GM13977 (cell line): ENCODE measurements around the gene LRRC10B.

ENCODE experiments used
- DNase-seq: peaks from one replicate; pipeline ENCODE4 v3.0.0; 2012; ENCODE audit warnings: low spot score
- CTCF ChIP-seq: IDR thresholded peaks from 2 replicates; pipeline ENCODE4 v1.5.1; 2012; ENCODE audit warnings: mild to moderate bottlenecking, control low read depth; ENCODE audit not compliant: insufficient read depth; ENCODE audit errors: extremely low read depth, missing control alignments
- in situ Hi-C: fragments of 300-500 bp; cut with MboI; formaldehyde crosslinking; loops from one replicate; pipeline ENCODE4 v1.12.0; 2022; ENCODE audit warnings: low sequenced_read_pairs, low pct_unique_long_range_greater_than_20kb, mixed read lengths, inconsistent platforms; ENCODE audit not compliant: unreplicated experiment

LRRC10B gene

GRCh38 chr11:61494381-61494961 lies 14.1 kb upstream of the LRRC10B start:
- no peak for TF ChIP-seq CTCF
- in situ Hi-C loops, result no loop called here
- DNase-seq, result no peak

- no peak for DNase-seq
- in situ Hi-C loops, result no loop called here
- no peak for TF ChIP-seq CTCF
These were observed 12.5 kb upstream of the LRRC10B start for GRCh38 chr11:61495801-61496601.

GRCh38 chr11:61496602-61497400 lies 11.7 kb upstream of the LRRC10B start:
- in situ Hi-C loops, result no loop called here
- TF ChIP-seq CTCF, result no peak
- no peak for DNase-seq

GRCh38 chr11:61497473-61497872 lies 11.1 kb upstream of the LRRC10B start:
- in situ Hi-C loops, result no loop called here
- DNase-seq, result no peak
- no peak for TF ChIP-seq CTCF

- in situ Hi-C loops, result no loop called here
- TF ChIP-seq CTCF, result no peak
- no peak for DNase-seq
These were observed 10.7 kb upstream of the LRRC10B start for GRCh38 chr11:61497876-61498275.

- no peak for TF ChIP-seq CTCF
- DNase-seq, result no peak
- in situ Hi-C loops, result no loop called here
These were observed 9.7 kb upstream of the LRRC10B start for GRCh38 chr11:61498767-61499341.
